Endothelial cell of umbilical vein (primary cell): ENCODE data around the gene INSRR. TPM values are rescaled to one million over a fixed set of nuclear protein-coding genes. Genes with fewer than 3 reads are reported as not detected.

Source experiments
- BruUV-seq: library from RNA; stranded (reverse); fragments of 400-500 nt; replicated peaks from 2 replicates; lab custom pipeline; 2021; lab: Mats Ljungman, UMichigan
- CTCF ChIA-PET: fragments of 300-600, 350-600 bp; sonication (Branson Sonifier 250); formaldehyde crosslinking; loops from one replicate; lab custom pipeline; 2021; ENCODE audit warnings: antibody characterized with exemption, inconsistent platforms; lab: Charles Lee
- POLR2A ChIA-PET: fragments of 300-600, 350-600 bp; sonication (Branson Sonifier 250); formaldehyde crosslinking; loops from one replicate; lab custom pipeline; 2021; ENCODE audit warnings: antibody characterized with exemption, inconsistent platforms; lab: Charles Lee
- DNase-seq: peaks from one replicate; pipeline ENCODE4 v3.0.0-alpha.2; 2011; ENCODE audit warnings: low read depth, low spot score
- FAIRE-seq: peaks from 2 replicates; lab custom pipeline; 2011; peaks lifted over from hg19 to GRCh38; lab: Jason Lieb, UNC
- H2AFZ ChIP-seq: 2 replicates; pipeline ENCODE4 v1.6.0; 2012; ENCODE audit warnings: low read depth, low read length, control low read depth, inconsistent platforms
- H3K27ac ChIP-seq: 2 replicates; pipeline ENCODE4 v1.5.1; 2011; ENCODE audit warnings: low read depth, mild to moderate bottlenecking, control low read depth, low read length, moderate library complexity; ENCODE audit not compliant: insufficient read depth
- H3K27me3 ChIP-seq, 2 experiments: 2 replicates each; pipeline versions ENCODE4 v1.6.0 to v1.6.1; 2011; ENCODE audit warnings: low read length in 2 of 2, mixed read lengths in 1 of 2; ENCODE audit not compliant: control insufficient read depth in 2 of 2, insufficient read depth in 2 of 2
- H3K36me3 ChIP-seq, 2 experiments: 2 replicates in 1 of 2; 3 replicates in 1 of 2; pipeline ENCODE4 v1.5.1; 2011; ENCODE audit warnings: low read length in 2 of 2, mild to moderate bottlenecking in 1 of 2, moderate library complexity in 1 of 2; ENCODE audit not compliant: control insufficient read depth in 2 of 2, insufficient read depth in 2 of 2; ENCODE audit errors: extremely low read depth in 1 of 2
- H3K4me1 ChIP-seq: 3 replicates; pipeline ENCODE4 v1.5.1; 2011; ENCODE audit warnings: mild to moderate bottlenecking, low read length; ENCODE audit not compliant: control insufficient read depth, insufficient read depth; ENCODE audit errors: extremely low read depth
- H3K4me2 ChIP-seq: 2 replicates; pipeline ENCODE4 v1.6.1; 2011; ENCODE audit warnings: low read length, control low read depth, mixed read lengths; ENCODE audit not compliant: insufficient read depth
- H3K4me3 ChIP-seq, 3 experiments: fragments of 200-600 bp in 1 of 3; sonication (generic), shearing (Covaris generic) in 1 of 3; replicated peaks in 1 of 3; 2 replicates each; pipeline ENCODE4 v1.5.1; 2011 to 2016; ENCODE audit warnings: control low read depth in 3 of 3, low read length in 3 of 3, mild to moderate bottlenecking in 2 of 3, inconsistent platforms in 1 of 3, low read depth in 1 of 3, moderate library complexity in 1 of 3; ENCODE audit not compliant: insufficient read depth in 1 of 3
- H3K79me2 ChIP-seq: 2 replicates; pipeline ENCODE4 v1.6.0; 2012; ENCODE audit warnings: low read length, inconsistent platforms; ENCODE audit not compliant: control insufficient read depth, insufficient read depth
- H3K9ac ChIP-seq: replicated peaks from 2 replicates; pipeline ENCODE3; 2011; ENCODE audit warnings: low read length, control low read depth; ENCODE audit not compliant: insufficient read depth; ENCODE audit errors: extremely low read depth
- H3K9me1 ChIP-seq: replicated peaks from 3 replicates; pipeline ENCODE4 v1.6.0; 2011; ENCODE audit warnings: mild to moderate bottlenecking, low read length; ENCODE audit not compliant: control insufficient read depth, insufficient read depth; ENCODE audit errors: extremely low read depth
- H3K9me3 ChIP-seq: replicated peaks from 2 replicates; pipeline ENCODE4 v1.5.1; 2012; ENCODE audit warnings: low read length, inconsistent platforms; ENCODE audit not compliant: control insufficient read depth, insufficient read depth
- H4K20me1 ChIP-seq: replicated peaks from 2 replicates; pipeline ENCODE3; 2011; ENCODE audit warnings: mild to moderate bottlenecking, low read length; ENCODE audit not compliant: control insufficient read depth, insufficient read depth; ENCODE audit errors: extremely low read depth
- CTCF ChIP-seq, 2 donors: IDR thresholded peaks; 1 replicate in 1 of 2; 2 replicates in 1 of 2; pipeline ENCODE4 v1.5.1; 2011; ENCODE audit warnings: low read length in 2 of 2, mild to moderate bottlenecking in 2 of 2, moderate library complexity in 2 of 2, control low read depth in 1 of 2, inconsistent platforms in 1 of 2, low read depth in 1 of 2; ENCODE audit not compliant: insufficient read depth in 1 of 2; ENCODE audit errors: extremely low read depth in 1 of 2
- EZH2 ChIP-seq: IDR thresholded peaks from 2 replicates; pipeline ENCODE4 v1.6.1; 2012; ENCODE audit warnings: borderline replicate concordance, low read depth, mild to moderate bottlenecking, moderate library complexity, low read length, inconsistent platforms; ENCODE audit not compliant: severe bottlenecking
- FOS ChIP-seq: IDR thresholded peaks from 2 replicates; pipeline ENCODE4 v1.6.1; 2011; ENCODE audit warnings: mild to moderate bottlenecking, low read length, moderate library complexity, borderline replicate concordance; ENCODE audit not compliant: insufficient read depth
- GATA2 ChIP-seq: IDR thresholded peaks from 2 replicates; pipeline ENCODE4 v1.7.0; 2011; ENCODE audit warnings: low read depth, mild to moderate bottlenecking, moderate library complexity, mixed read lengths, low read length; ENCODE audit not compliant: insufficient read length, insufficient read depth
- JUN ChIP-seq: IDR thresholded peaks from 2 replicates; pipeline ENCODE4 v1.6.1; 2011; ENCODE audit warnings: borderline replicate concordance, low read depth; ENCODE audit not compliant: insufficient read length, insufficient read depth
- MAX ChIP-seq: IDR thresholded peaks from 2 replicates; pipeline ENCODE4 v1.6.1; 2011; ENCODE audit not compliant: insufficient read depth, insufficient read length
- MYC ChIP-seq: IDR thresholded peaks from one replicate; pipeline ENCODE4 v1.6.1; 2011; ENCODE audit warnings: mild to moderate bottlenecking, low read depth, low read length
- POLR2A ChIP-seq: IDR thresholded peaks from 2 replicates; pipeline ENCODE4 v1.6.1; 2012; ENCODE audit warnings: low read depth, mild to moderate bottlenecking, control low read depth, low read length
- POLR2AphosphoS5 ChIP-seq: IDR thresholded peaks from 2 replicates; pipeline ENCODE4 v1.6.1; 2012; ENCODE audit warnings: low read depth, mild to moderate bottlenecking, control low read depth, low read length, moderate library complexity; ENCODE audit not compliant: insufficient read depth
- dilution Hi-C: fragments of 300-500 bp; cut with MboI; formaldehyde crosslinking; loops from one replicate; pipeline ENCODE4 v1.15.0; 2019; ENCODE audit warnings: low sequenced_read_pairs; ENCODE audit not compliant: extremely low pct_ligation_motif_present
- intact Hi-C: fragments of 100-400 bp; cut with micrococcal nuclease; formaldehyde crosslinking; loops from one replicate; pipeline ENCODE4 v1.10.0; 2022
- polyA plus RNA-seq, 4 experiments: library from polyadenylated mRNA; depleted of rRNA in 3 of 4; stranded (reverse) in 3 of 4; unstranded in 1 of 4; fragments of >200 nt; gene quantifications; 2 replicates each; pipeline versions ENCODE4 v1.2.1 to v1.2.3, GENCODE V29; 2011 to 2012; ENCODE audit warnings: missing spikeins in 1 of 4
- total RNA-seq: library from RNA; stranded (reverse); gene quantifications from 2 replicates; pipeline ENCODE4 v1.2.3, GENCODE V29; 2021

The INSRR gene
- total and polyA plus RNA-seq, 2 donors (not counting 3 experiments of a cell fraction or from before 2014, with no cell fraction given) = not detected

- no peak for FAIRE-seq
- no TSS peak for BruUV-seq
- intact Hi-C loops (no loop called here), dilution Hi-C loops (no loop called here)
- H3K4me2 ChIP-seq = no peak overlapping the region
- H3K9me1 ChIP-seq = no peaks in the 10 kb centered on the region
- H3K9ac ChIP-seq = no peak overlapping the region
- H3K4me1 ChIP-seq = no peaks in the 10 kb centered on the region
- H3K27me3 ChIP-seq = no peaks in the 10 kb centered on the region
- POLR2A ChIA-PET = no interaction called here
- no peaks in the 10 kb centered on the region for H3K9me3 ChIP-seq
- DNase-seq = no peak
- TF ChIP-seq FOS = no peak
- no peak for TF ChIP-seq CTCF (IDR thresholded peaks at IDR 0.05; ENCODE audit: extremely low read depth in 1 of 2, insufficient read depth in 1 of 2, low read depth in 1 of 2, low read length in 2 of 2)
- no peak for TF ChIP-seq MAX
- TF ChIP-seq GATA2 = no peak
- TF ChIP-seq POLR2A = no peak
- TF ChIP-seq EZH2 = no peak
- no peak for TF ChIP-seq POLR2AphosphoS5
- no peak for TF ChIP-seq MYC
- TF ChIP-seq JUN = no peak
- H4K20me1 ChIP-seq = no peaks in the 10 kb centered on the region
- CTCF ChIA-PET = interaction anchor here (0.9 to 5.6 kb wide), 14 partner anchors 8 to 132 kb away, joined by 3 to 125 read pairs (median 7); partner anchors contain the start of genes INSRR, ISG20L2, METTL25B and NTRK1
- no peak overlapping the region for H3K27ac ChIP-seq
- no peak overlapping the region for H2AFZ ChIP-seq
- no peak overlapping the region for H3K4me3 ChIP-seq
- peaks cover 33 to 47% of the 10 kb centered on the region in 2 experiments for H3K36me3 ChIP-seq
- H3K79me2 ChIP-seq = no peaks in the 10 kb centered on the region
Observed at GRCh38 chr1:156795787-156796186, 63.1 kb downstream of the INSRR start.
